A549 (cell line): ENCODE results near the gene C11orf98.

Experiments used
- CHD2 ChIP-seq: fragments of 150-350 bp; IDR thresholded peaks from 2 replicates; pipeline ENCODE4 v1.6.1; 2014; ENCODE audit warnings: low read length; ENCODE audit not compliant: partially characterized antibody
- POLR2A ChIP-seq: IDR thresholded peaks from 2 replicates; pipeline ENCODE4 v1.6.1; 2012; ENCODE audit warnings: mild to moderate bottlenecking, low read length
- TF ChIP-seq, protein P1 (sequence below): fragments of >200 bp; sonication (Bioruptor Twin); formaldehyde crosslinking; IDR thresholded peaks from 3 replicates; pipeline ENCODE4 v1.5.1; 2016

DNA sequence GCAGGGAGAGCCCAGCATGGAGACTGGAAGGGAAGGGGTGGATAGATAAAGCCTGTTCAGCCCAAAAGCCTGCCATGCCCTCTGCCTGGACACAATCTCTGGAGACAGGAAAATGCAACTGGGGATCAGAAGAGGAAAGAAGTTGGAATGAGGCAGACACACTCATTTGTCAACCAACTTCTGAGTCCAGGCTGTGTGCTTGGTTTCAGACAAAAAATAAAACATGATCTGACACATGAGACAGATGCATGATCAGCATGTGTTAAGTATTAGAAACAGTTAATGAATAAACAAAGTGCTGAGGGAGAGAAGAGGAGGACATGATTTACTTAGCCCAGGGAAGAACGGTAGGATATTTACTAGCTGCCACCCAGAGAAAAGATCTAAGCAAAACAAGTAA lies 23.5 kb upstream of the C11orf98 start:
- TF ChIP-seq POLR2A (no peak), CHD2 (no peak)
- TF ChIP-seq, protein P1, sequence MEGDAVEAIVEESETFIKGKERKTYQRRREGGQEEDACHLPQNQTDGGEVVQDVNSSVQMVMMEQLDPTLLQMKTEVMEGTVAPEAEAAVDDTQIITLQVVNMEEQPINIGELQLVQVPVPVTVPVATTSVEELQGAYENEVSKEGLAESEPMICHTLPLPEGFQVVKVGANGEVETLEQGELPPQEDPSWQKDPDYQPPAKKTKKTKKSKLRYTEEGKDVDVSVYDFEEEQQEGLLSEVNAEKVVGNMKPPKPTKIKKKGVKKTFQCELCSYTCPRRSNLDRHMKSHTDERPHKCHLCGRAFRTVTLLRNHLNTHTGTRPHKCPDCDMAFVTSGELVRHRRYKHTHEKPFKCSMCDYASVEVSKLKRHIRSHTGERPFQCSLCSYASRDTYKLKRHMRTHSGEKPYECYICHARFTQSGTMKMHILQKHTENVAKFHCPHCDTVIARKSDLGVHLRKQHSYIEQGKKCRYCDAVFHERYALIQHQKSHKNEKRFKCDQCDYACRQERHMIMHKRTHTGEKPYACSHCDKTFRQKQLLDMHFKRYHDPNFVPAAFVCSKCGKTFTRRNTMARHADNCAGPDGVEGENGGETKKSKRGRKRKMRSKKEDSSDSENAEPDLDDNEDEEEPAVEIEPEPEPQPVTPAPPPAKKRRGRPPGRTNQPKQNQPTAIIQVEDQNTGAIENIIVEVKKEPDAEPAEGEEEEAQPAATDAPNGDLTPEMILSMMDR = no peak
